PC-9 (cell line): ENCODE results near the gene USP8. TPM values are rescaled to one million over a fixed set of nuclear protein-coding genes. Genes with fewer than 3 reads are reported as not detected.

Experiments used
- BruUV-seq: library from RNA; stranded (reverse); fragments of 400-500 nt; replicated peaks from 2 replicates; lab custom pipeline; 2021; lab: Mats Ljungman, UMichigan
- CTCF ChIA-PET: fragments of 300-600 bp; sonication (Branson Sonifier 250); formaldehyde crosslinking; loops from one replicate; lab custom pipeline; 2022; ENCODE audit warnings: antibody characterized with exemption; lab: Charles Lee
- POLR2A ChIA-PET: fragments of 300-600 bp; sonication (Branson Sonifier 250); formaldehyde crosslinking; loops from one replicate; lab custom pipeline; 2022; ENCODE audit warnings: antibody characterized with exemption; ENCODE audit not compliant: unreplicated experiment; lab: Charles Lee
- DNase-seq, 2 experiments: peaks; one replicate each; pipeline versions ENCODE4 v3.0.0 to v3.0.0-alpha.2; 2015 to 2022; ENCODE audit warnings: mixed read lengths in 1 of 2
- H2AFZ ChIP-seq: fragments of 200-600 bp; sonication (generic); 2 replicates; pipeline ENCODE4 v1.8.1; 2017; ENCODE audit warnings: antibody characterized with exemption
- H3F3A ChIP-seq: fragments of 200-600 bp; sonication (generic); 2 replicates; pipeline ENCODE4 v1.8.1; 2017; ENCODE audit warnings: antibody characterized with exemption, mild to moderate bottlenecking, low read depth; ENCODE audit not compliant: insufficient read depth
- H3K27ac ChIP-seq: fragments of 200-600 bp; sonication (generic); 2 replicates; pipeline ENCODE4 v1.6.1; 2016; ENCODE audit warnings: mixed run types
- H3K27me3 ChIP-seq: fragments of 200-600 bp; sonication (generic); 2 replicates; pipeline ENCODE4 v1.6.1; 2016; ENCODE audit warnings: low read depth, mixed run types; ENCODE audit not compliant: insufficient read depth
- H3K36me3 ChIP-seq: fragments of 200-600 bp; sonication (generic); 2 replicates; pipeline ENCODE4 v1.6.1; 2016; ENCODE audit warnings: low read depth, mixed run types
- H3K4me1 ChIP-seq: fragments of 200-600 bp; sonication (generic); replicated peaks from 2 replicates; pipeline ENCODE4 v1.6.1; 2016; ENCODE audit warnings: mixed run types; ENCODE audit not compliant: insufficient read depth
- H3K4me2 ChIP-seq: fragments of 200-600 bp; sonication (generic); 2 replicates; pipeline ENCODE4 v1.6.1; 2017; ENCODE audit warnings: mixed run types
- H3K4me3 ChIP-seq: fragments of 200-600 bp; sonication (generic); 2 replicates; pipeline ENCODE4 v1.6.1; 2016; ENCODE audit warnings: mixed run types
- H3K79me2 ChIP-seq: fragments of 200-600 bp; sonication (generic); 2 replicates; pipeline ENCODE4 v1.6.1; 2017; ENCODE audit warnings: low read depth, mixed run types
- H3K9me2 ChIP-seq: fragments of 200-600 bp; sonication (generic); 2 replicates; pipeline ENCODE4 v1.8.1; 2017; ENCODE audit warnings: mild to moderate bottlenecking; ENCODE audit not compliant: insufficient read depth
- H3K9me3 ChIP-seq: fragments of 200-600 bp; sonication (generic); 2 replicates; pipeline ENCODE4 v1.8.1; 2016; ENCODE audit warnings: low read depth; ENCODE audit not compliant: insufficient read depth
- H4K20me1 ChIP-seq: fragments of 200-600 bp; sonication (generic); 2 replicates; pipeline ENCODE4 v1.8.1; 2017; ENCODE audit not compliant: insufficient read depth
- CTCF ChIP-seq: fragments of 200-600 bp; sonication (generic); conservative IDR thresholded peaks from 2 replicates; pipeline ENCODE4 v1.6.1; 2017; ENCODE audit warnings: mixed run types, antibody characterized with exemption, mild to moderate bottlenecking, moderate library complexity
- EZH2 ChIP-seq: fragments of 200-600 bp; sonication (generic); IDR thresholded peaks from 2 replicates; pipeline ENCODE4 v1.8.0; 2017; ENCODE audit warnings: antibody characterized with exemption, low read depth
- intact Hi-C: fragments of 100-400 bp; cut with micrococcal nuclease; formaldehyde crosslinking; loops from one replicate; pipeline ENCODE4 v1.10.0; 2022; ENCODE audit not compliant: unreplicated experiment
- total RNA-seq: library from RNA; stranded (reverse); gene quantifications from 2 replicates; pipeline ENCODE4 v1.2.3, GENCODE V29; 2021

Gene USP8
- total RNA-seq, 1 experiment from 2014 or later, result 70.7 TPM

GRCh38 chr15:50519740-50520425 lies 95.7 kb downstream of the USP8 start:
- no peaks in the 10 kb centered on the region for H3F3A ChIP-seq
- no peaks in the 10 kb centered on the region for H3K27me3 ChIP-seq
- DNase-seq, result no peak
- CTCF ChIA-PET, result no interaction called here
- no peak overlapping the region for H2AFZ ChIP-seq
- H3K27ac ChIP-seq, result no peak overlapping the region
- H3K4me2 ChIP-seq, result no peak overlapping the region
- no peaks in the 10 kb centered on the region for H3K9me2 ChIP-seq
- H3K36me3 ChIP-seq, result no peaks in the 10 kb centered on the region
- H3K4me1 ChIP-seq, result no peaks in the 10 kb centered on the region
- no peak overlapping the region for H3K4me3 ChIP-seq
- no peaks in the 10 kb centered on the region for H3K79me2 ChIP-seq
- no peak for TF ChIP-seq CTCF
- no peak for TF ChIP-seq EZH2
- no peaks in the 10 kb centered on the region for H4K20me1 ChIP-seq
- intact Hi-C loops, result no loop called here
- no peaks in the 10 kb centered on the region for H3K9me3 ChIP-seq
- no TSS peak for BruUV-seq
- POLR2A ChIA-PET, result interaction anchor here (0.6 kb wide), 1 partner anchor 9 kb away, joined by 4 read pairs; no protein-coding TSS in a partner anchor

GRCh38 chr15:50523851-50524251 lies 99.6 kb downstream of the USP8 start:
- Histone ChIP-seq H3F3A (no peaks in the 10 kb centered on the region), H3K9me2 (no peaks in the 10 kb centered on the region), H3K9me3 (no peaks in the 10 kb centered on the region), H4K20me1 (no peaks in the 10 kb centered on the region), H2AFZ (no peak overlapping the region), H3K36me3 (no peaks in the 10 kb centered on the region), H3K27me3 (no peaks in the 10 kb centered on the region), H3K4me3 (no peak overlapping the region), H3K4me2 (no peak overlapping the region), H3K27ac (no peak overlapping the region), H3K4me1 (no peaks in the 10 kb centered on the region), H3K79me2 (no peaks in the 10 kb centered on the region)
- TF ChIP-seq EZH2, result no peak
- TF ChIP-seq CTCF, result no peak
- POLR2A ChIA-PET, result no interaction called here
- no peak for DNase-seq
- intact Hi-C loops, result no loop called here
- BruUV-seq, result no TSS peak
- CTCF ChIA-PET, result no interaction called here

- TF ChIP-seq EZH2, result no peak
- TF ChIP-seq CTCF, result no peak
- no peaks in the 10 kb centered on the region for H3F3A ChIP-seq
- no peak overlapping the region for H3K27ac ChIP-seq
- POLR2A ChIA-PET, result no interaction called here
- BruUV-seq, result no TSS peak
- no peaks in the 10 kb centered on the region for H3K27me3 ChIP-seq
- no peak overlapping the region for H3K4me3 ChIP-seq
- no peak for DNase-seq
- CTCF ChIA-PET, result no interaction called here
- H3K4me2 ChIP-seq, result no peak overlapping the region
- H3K4me1 ChIP-seq, result no peaks in the 10 kb centered on the region
- no peak overlapping the region for H2AFZ ChIP-seq
- H3K79me2 ChIP-seq, result no peaks in the 10 kb centered on the region
- no peaks in the 10 kb centered on the region for H4K20me1 ChIP-seq
- no peaks in the 10 kb centered on the region for H3K9me3 ChIP-seq
- no peaks in the 10 kb centered on the region for H3K9me2 ChIP-seq
- H3K36me3 ChIP-seq, result no peaks in the 10 kb centered on the region
- intact Hi-C loops, result no loop called here
Observed at GRCh38 chr15:50531163-50531562, 107.0 kb downstream of the USP8 start.
